Posterior cingulate gyrus (tissue), 11 donors: Measurements from ENCODE around the gene DAZAP2.
"Not testable (repeated sequence)": the region's sequence is repeated elsewhere in the genome, so short reads cannot be mapped to it uniquely, and the experiment has no call there.

Experiments used
- DNase-seq, 10 donors: peaks; one replicate each; pipeline versions ENCODE4 v3.0.0 to v3.0.0-alpha.2; 2020 to 2021; ENCODE audit warnings: mixed read lengths in 3 of 10
- intact Hi-C: fragments of 100-400 bp; cut with DNase I; formaldehyde crosslinking; loops from one replicate; pipeline ENCODE4 v1.15.1; 2023

The DAZAP2 gene

GRCh38 chr12:51245476-51246253 is 7.0 kb downstream of the DAZAP2 start:
- intact Hi-C loops, result no loop called here
- no peak for DNase-seq

DNA sequence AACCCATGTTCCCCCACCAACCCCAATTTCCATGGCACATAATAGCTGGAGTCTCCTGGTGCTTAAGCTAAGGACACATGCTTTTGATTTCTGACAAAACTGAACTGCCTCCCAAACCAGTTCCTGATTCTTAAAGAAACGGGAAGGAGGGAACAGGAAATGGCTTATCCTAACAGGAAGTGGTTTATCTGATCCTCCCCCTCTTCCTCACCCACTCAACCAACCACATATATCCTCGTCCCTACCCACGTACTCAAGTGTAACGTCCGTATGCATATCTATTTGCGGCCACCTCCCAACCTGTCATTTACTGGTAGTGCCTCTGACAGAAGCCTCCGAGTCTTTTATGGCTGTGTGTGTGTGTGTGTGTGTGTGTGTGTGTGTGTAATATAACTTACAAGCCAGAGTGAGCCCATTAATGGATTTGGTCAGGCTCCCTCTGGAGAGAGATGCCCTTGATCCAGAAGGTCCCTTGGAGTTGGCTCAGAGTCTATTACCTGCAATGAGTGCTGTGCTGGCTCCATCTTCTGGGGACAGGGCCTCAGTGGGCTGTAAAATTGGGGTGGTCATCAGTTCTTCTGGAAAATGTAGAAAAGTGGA is 7.7 kb downstream of the DAZAP2 start:
- no peak for DNase-seq
- intact Hi-C loops, result no loop called here

GRCh38 chr12:51247523-51248206 is 9.0 kb downstream of the DAZAP2 start:
- intact Hi-C loops, result no loop called here
- DNase-seq, result no peak

DNA sequence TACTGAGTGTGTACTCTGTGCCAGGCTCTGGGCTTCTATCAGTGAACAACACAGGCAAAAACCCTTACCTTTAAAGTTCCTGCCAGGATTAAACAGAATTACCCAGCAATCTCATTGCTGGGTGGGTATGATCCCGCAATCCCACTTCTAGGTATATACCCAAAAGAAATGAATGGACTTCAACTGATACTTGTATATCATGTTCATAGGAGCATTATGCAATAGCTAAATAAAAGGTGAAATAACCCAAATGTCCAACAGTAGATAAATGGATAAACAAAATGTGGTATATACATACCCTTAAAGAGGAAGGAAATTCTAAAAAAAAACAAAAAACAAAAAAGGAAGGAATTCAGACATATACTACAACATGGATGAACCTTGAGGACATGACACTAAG is 14.7 kb downstream of the DAZAP2 start:
- intact Hi-C loops, result no loop called here
- DNase-seq, result no peak

DNA sequence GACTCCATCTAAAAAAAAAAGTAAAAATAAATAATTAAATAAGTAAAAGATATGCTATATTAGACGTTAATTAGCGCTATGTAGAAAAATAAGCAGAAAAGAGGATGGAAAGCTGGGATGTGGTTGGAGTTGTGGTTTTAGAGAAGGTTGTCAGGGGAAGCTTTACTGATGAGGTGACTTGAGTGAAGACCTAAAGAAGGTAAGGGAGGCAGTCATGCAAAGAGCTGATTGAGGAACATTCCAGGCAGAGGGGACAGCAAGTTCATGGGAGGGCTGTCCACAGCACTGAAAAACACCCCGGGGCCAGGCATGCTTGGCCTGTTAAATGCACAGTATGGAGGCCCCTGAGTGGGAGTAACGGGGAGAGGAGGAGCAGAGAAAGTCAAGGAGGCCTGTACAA is 15.9 kb downstream of the DAZAP2 start:
- DNase-seq, result no peak

GRCh38 chr12:51259600-51259999 is 21.0 kb downstream of the DAZAP2 start:
- intact Hi-C loops, result not testable (repeated sequence)

More for the DNA sequence above, 15.9 kb downstream of the DAZAP2 start:
- intact Hi-C loops, result no loop called here

GRCh38 chr12:51262758-51263177 is 24.1 kb downstream of the DAZAP2 start:
- intact Hi-C loops, result loop anchor here (10.0 kb wide), 1 partner anchor 788 kb away; no protein-coding TSS in a partner anchor
- DNase-seq, result peak in 1 of 10 donors; percentile 35

More at GRCh38 chr12:51259600-51259999, 21.0 kb downstream of the DAZAP2 start:
- not testable (repeated sequence) for DNase-seq

GRCh38 chr12:51263341-51263740 is 24.7 kb downstream of the DAZAP2 start:
- intact Hi-C loops, result loop anchor here (10.0 kb wide), 1 partner anchor 789 kb away; no protein-coding TSS in a partner anchor
- DNase-seq, result no peak

- intact Hi-C loops, result loop anchor here (10.0 kb wide), 1 partner anchor 789 kb away; no protein-coding TSS in a partner anchor
- DNase-seq, result no peak
Observed at GRCh38 chr12:51264297-51264696, 25.7 kb downstream of the DAZAP2 start.

GRCh38 chr12:51265024-51265423 is 26.4 kb downstream of the DAZAP2 start:
- intact Hi-C loops, result loop anchor here (10.0 kb wide), 1 partner anchor 790 kb away; no protein-coding TSS in a partner anchor

DNA sequence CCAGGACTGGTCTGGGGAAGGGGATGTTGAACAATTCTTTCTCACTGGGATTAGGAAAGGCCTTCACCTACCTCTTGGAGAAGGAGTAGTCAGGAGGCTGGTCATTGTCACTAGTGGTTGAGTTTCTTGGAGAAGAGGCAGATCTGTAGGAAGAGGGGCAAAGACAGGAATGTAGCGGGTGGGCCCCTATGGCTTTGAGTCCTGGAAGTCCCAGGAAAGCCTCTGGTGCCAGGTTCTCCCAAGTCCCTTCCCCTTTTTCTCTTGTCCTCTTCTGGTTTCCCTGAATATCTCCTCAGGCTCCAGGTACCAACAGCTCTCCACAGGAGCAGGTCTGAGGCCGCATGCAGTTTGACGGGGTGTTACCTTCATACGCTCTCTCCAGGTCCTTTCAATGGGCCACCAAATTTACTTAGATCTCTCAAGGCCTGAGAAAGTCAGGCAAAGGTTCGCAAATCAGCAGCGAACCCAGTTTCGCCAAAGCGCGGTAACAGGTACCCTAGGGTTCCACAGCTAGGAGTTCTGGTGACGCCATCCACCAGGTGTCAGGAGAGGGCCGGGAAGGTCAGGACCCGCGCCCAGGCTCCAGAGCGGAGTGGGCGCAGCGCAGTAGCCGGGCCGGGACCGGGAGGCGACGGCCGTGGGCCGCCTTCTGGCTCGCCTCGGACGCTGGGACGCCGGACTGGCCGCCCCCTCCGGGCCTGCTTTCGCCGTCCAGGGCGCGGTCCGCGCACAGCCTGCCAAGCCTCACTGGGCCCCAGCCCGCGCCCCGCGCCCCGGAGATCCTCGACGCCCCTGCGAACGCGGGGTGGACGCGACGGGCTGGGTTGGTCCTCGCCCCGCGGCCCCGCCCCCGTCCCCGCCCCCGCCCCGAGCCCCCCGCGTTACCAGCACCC is 30.8 kb downstream of the DAZAP2 start:
- DNase-seq, result peak in 2 of 10 donors; percentile 6 to 17
- intact Hi-C loops, result loop anchor here (10.0 kb wide), 1 partner anchor 795 kb away; no protein-coding TSS in a partner anchor

More at GRCh38 chr12:51265024-51265423, 26.4 kb downstream of the DAZAP2 start:
- no peak for DNase-seq

- intact Hi-C loops, result no loop called here
- peak in 5 of 10 donors; percentile 8 to 86 (median 33) for DNase-seq
Observed at GRCh38 chr12:51270067-51270950, 31.7 kb downstream of the DAZAP2 start, which contains the start of gene SMAGP. TSS of gene SMAGP (minus strand) at chr12:51270415. CDS start at chr12:51269278, 1,137 bp downstream.

DNA sequence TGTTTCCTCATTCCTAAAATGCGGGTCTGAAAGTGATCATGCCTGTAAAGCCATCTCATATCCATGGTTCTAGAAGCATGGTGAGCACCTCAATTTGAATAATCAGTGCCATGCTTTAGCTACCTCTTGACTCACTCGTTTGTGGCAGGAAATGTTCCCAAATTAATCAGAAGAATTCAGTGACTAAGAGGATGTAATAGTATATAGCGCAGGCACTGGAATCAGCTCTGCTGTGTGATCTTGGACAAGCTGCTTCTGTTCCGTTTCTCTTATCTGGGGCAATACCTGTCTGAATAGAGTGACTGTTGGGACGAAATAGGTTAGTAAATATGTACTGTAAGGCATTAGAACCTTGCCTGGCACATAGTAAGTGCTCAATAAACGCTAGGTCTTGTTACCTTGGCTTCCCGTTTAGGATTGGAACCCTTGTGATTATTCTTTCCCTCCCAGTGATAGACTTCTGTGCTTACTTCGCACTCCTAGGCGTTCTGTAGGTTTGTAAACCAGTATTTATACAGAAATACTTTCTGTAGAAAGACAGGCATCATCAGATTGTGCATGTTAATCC is 32.4 kb downstream of the DAZAP2 start:
- DNase-seq, result no peak
- intact Hi-C loops, result no loop called here

GRCh38 chr12:51272810-51273209 is 34.2 kb downstream of the DAZAP2 start:
- intact Hi-C loops, DNase-seq: not testable (repeated sequence)

DNA sequence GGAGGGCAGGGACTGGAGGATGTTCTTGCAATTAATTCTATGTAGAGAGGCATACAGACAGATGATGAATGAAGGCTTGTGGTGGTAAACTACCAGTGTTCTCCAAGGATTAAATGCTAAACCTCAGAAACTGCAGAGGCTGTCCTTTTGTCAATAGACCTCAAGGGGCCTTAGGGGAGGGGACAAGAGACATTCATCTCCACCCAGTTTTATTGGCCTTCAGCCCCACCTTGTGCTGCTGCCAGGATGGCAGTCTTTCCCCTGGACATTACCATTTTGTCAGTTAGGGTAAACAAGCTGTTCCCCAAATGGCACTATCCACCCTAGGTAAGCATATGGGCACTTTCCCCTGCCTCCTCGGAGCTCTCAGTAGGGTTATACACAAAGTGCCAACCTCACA is 36.5 kb downstream of the DAZAP2 start:
- intact Hi-C loops, result no loop called here
- no peak for DNase-seq

DNA sequence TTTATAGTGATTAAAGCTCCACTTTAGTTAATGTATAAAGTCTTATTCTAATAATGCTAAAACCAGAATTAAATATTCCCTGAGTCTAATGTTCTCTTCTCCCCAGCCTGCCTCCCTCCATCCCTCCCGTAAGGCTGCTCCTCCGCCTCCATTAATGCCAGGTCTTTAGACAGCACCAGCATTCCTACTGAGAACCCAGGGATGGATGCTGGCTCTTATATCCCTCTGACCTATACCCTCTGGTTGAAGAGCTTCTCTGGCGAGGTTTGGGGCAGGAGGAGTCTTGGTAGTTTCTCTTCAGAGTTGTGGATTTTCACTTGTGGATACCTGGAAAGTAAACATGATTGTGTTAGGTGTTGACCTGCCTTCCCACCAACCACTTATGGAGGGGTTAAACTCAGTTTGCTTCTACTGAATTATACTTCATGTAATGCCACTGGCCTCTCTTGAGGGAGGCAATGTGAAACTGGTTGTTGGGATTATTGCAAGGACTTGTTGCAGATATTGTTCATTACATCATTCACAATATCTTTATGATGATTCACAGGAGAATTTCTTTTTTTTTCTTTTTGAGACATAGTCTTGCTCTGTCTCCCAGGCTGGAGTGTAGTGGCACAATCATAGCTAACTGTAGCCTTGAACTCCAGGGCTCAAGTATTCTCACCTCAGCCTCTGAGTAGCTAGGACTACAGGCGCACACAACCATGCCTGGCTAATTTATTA is 42.7 kb downstream of the DAZAP2 start:
- DNase-seq, result no peak
- intact Hi-C loops, result no loop called here

GRCh38 chr12:51285843-51286242 is 47.2 kb downstream of the DAZAP2 start:
- intact Hi-C loops, result no loop called here
- DNase-seq, result no peak
